Uterus (tissue), 2 donors: Measurements from ENCODE around the gene PDE10A.

ENCODE experiments used
- POLR2A ChIP-seq, 2 donors: fragments of 450-650 bp; IDR thresholded peaks; one replicate each; pipeline ENCODE4 v1.6.1; 2016; ENCODE audit warnings: antibody characterized with exemption in 2 of 2, mild to moderate bottlenecking in 1 of 2, moderate library complexity in 1 of 2
- TF ChIP-seq, protein P1 (sequence below), 4 experiments: fragments of 200-600 bp in 2 of 4; fragments of 450-650 bp in 2 of 4; sonication (generic) in 2 of 4; IDR thresholded peaks; one replicate each; pipeline ENCODE4 v1.5.1; 2016 to 2019; ENCODE audit warnings: antibody characterized with exemption in 4 of 4, mild to moderate bottlenecking in 2 of 4, moderate library complexity in 1 of 4

DNA sequence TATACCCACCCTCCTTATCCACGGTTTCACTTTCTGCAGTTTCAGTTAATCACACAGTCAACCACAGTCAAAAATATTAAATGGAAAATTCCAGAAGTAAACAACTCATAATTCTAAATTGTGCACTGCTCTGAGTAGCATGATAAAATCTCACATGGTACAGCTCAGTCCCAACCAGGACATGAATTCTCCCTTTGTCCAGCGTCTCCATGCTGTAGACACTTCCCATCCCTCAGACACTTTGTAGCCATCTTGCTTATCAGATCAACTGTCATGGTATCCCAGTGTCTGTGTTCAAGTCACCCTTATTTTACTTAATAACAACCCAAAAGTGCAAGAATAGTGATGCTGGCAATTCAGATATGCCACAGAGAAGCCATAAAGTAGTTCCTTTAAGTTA lies 94.7 kb downstream of the PDE10A start:
- TF ChIP-seq, protein P1, sequence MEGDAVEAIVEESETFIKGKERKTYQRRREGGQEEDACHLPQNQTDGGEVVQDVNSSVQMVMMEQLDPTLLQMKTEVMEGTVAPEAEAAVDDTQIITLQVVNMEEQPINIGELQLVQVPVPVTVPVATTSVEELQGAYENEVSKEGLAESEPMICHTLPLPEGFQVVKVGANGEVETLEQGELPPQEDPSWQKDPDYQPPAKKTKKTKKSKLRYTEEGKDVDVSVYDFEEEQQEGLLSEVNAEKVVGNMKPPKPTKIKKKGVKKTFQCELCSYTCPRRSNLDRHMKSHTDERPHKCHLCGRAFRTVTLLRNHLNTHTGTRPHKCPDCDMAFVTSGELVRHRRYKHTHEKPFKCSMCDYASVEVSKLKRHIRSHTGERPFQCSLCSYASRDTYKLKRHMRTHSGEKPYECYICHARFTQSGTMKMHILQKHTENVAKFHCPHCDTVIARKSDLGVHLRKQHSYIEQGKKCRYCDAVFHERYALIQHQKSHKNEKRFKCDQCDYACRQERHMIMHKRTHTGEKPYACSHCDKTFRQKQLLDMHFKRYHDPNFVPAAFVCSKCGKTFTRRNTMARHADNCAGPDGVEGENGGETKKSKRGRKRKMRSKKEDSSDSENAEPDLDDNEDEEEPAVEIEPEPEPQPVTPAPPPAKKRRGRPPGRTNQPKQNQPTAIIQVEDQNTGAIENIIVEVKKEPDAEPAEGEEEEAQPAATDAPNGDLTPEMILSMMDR (IDR thresholded peaks at IDR 0.05) = no peak
- TF ChIP-seq POLR2A (IDR thresholded peaks at IDR 0.05) = no peak
